ENCODE results near the gene RRP7A. TPM values are rescaled to one million over a fixed set of nuclear protein-coding genes. Genes with fewer than 3 reads are reported as not detected.
"Not testable (repeated sequence)": the region's sequence is repeated elsewhere in the genome, so short reads cannot be mapped to it uniquely, and the experiment has no call there.

RRP7A gene
- total RNA-seq, 4 donors from 2014 or later, result 19.1 to 35.1 (median 26.1) TPM

DNA sequence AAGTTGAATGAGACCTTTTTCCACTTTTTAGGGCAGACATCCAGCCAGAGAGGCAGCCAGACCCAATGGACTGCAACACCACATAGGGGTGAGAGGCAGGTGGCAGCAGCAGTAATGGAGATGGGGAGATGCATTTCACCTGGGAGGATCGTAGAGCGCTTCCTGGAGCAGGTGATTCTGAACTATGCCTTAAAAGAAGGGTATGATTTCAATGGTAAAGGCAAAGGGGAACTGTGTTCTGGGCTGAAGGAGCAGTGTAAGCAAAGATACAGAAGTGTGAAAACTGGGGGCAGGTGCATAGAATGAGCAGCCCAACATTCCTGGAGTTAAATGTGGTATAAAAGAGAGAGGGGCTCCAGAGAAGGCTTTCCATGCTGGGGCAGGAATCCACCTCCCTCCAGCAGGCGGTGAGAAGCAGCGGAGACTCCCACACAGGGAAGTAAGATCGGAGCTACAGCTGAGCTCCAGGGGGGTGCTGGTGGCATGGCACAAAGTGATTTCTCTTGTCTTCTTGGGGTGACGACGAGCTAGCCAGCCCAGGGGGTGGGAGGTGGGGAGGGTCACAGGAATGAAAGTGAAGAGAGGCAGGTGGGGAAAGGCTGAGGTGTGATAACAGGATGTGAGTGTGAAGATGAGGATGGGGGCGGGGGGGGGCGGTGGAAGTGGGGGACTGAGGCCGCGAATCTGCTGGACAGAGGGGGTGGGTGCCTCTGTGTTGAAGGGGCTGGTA, 29.9 kb upstream of the RRP7A start:
- Histone ChIP-seq H3K27ac (no peak overlapping the region), H3K36me3 (no peaks in the 10 kb centered on the region), H3K4me1 (peaks cover 3 to 18% (median 6%) of the 10 kb centered on the region in 3 donors), H3K9me3 (no peaks in the 10 kb centered on the region), H3K4me3 (no peak overlapping the region), H3K27me3 (peaks cover 0 to 6% (median 0%) of the 10 kb centered on the region in 4 donors)
- no peak for DNase-seq
- intact Hi-C loops (cut with DNase I), result no loop called here
- TF ChIP-seq, protein P1, sequence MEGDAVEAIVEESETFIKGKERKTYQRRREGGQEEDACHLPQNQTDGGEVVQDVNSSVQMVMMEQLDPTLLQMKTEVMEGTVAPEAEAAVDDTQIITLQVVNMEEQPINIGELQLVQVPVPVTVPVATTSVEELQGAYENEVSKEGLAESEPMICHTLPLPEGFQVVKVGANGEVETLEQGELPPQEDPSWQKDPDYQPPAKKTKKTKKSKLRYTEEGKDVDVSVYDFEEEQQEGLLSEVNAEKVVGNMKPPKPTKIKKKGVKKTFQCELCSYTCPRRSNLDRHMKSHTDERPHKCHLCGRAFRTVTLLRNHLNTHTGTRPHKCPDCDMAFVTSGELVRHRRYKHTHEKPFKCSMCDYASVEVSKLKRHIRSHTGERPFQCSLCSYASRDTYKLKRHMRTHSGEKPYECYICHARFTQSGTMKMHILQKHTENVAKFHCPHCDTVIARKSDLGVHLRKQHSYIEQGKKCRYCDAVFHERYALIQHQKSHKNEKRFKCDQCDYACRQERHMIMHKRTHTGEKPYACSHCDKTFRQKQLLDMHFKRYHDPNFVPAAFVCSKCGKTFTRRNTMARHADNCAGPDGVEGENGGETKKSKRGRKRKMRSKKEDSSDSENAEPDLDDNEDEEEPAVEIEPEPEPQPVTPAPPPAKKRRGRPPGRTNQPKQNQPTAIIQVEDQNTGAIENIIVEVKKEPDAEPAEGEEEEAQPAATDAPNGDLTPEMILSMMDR (IDR thresholded peaks at IDR 0.05), result no peak
- no peak for TF ChIP-seq POLR2A (IDR thresholded peaks at IDR 0.05)
- 74 to 79% methylated on average over 11 of the region's 11 CpGs for WGBS, 2 donors

DNA sequence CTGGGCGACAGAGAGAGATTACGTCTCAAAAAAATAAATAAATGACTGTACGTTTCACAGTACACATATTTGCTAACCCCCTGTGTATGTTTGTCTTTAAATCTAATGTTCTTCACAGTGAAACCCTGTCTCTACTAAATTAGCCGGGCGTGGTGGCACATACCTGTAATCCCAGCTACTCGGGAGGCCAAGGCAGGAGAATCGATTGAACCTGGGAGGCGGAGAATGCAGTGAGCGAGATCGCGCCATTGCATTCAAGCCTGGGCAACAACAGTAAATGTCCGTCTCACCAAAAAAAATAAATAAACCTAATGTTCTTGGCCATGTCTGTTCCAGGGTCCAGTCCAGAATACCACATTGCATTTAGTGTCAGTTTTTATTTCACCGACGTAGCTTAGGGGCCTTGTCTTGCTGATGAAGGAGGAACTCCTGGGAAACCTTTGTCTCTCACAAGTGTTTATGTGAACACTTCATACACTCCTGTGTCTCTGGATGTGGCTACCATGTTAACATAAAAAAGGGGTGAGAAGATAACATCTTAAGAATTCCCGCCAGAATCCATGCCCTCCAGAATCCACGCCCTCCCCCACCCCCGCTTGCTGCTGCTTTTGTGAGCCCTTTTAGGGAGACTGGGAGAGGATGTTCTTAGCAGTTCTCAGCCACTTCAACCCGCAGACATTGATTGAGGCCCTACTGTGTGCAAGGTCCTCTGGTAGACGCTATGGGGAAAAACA, 29.2 kb upstream of the RRP7A start:
- TF ChIP-seq, protein P1 (IDR thresholded peaks at IDR 0.05), result no peak
- TF ChIP-seq POLR2A (IDR thresholded peaks at IDR 0.05), result no peak
- Histone ChIP-seq H3K27ac (no peak overlapping the region), H3K27me3 (peaks cover 0 to 6% (median 0%) of the 10 kb centered on the region in 4 donors), H3K4me1 (peaks cover 0 to 10% (median 0%) of the 10 kb centered on the region in 3 donors), H3K36me3 (no peaks in the 10 kb centered on the region), H3K4me3 (no peak overlapping the region), H3K9me3 (no peaks in the 10 kb centered on the region)
- DNase-seq, result no peak
- intact Hi-C loops (cut with DNase I), result no loop called here
- 79 to 81% methylated on average over 16 to 19 of the region's 19 CpGs for WGBS, 2 donors

DNA sequence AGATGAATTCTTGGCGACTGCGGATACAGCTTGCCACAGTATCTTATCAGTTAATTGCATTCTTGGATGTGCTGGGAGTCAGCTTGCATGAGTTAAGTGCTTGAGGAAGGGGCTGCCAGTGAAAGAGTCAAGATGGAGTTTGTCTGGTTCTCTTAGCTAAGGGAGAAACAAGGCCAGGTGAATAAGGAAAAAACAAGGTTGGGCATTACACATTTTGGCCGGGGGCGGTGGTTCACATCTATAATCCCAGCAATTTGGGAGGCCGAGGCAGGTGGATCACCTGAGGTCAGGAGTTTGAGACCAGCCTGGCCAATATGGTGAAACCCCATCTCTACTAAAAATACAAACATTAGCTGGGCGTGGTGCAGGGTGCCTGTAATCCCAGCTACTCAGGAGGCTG, 28.5 kb upstream of the RRP7A start:
- H3K27me3 ChIP-seq; H3K36me3 ChIP-seq; H3K4me1 ChIP-seq; H3K27ac ChIP-seq; H3K9me3 ChIP-seq; intact Hi-C loops (cut with DNase I); H3K4me3 ChIP-seq; DNase-seq: not testable (repeated sequence)
- 58 to 70% methylated on average over 6 of the region's 6 CpGs for WGBS, 2 donors

DNA sequence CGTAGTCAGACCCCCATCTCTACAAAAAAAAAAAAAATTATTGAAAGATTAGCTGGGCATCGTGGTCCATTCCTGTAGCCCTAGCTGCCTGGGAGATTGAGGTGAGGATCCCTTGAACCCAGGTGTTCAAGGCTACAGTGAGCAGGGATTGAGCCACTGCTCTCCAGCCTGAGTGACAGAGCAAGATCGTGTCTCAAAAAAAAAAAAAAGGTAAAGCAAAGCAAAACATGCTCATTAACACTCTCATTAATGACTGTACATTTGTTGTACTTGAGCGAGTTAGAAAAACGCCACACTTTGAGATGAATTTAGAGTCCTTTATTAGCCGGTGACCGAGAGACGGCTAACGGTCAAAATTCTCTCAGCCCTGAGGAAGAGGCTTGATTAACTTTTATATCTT, 28.0 kb upstream of the RRP7A start:
- no peak for DNase-seq
- Histone ChIP-seq H3K9me3 (no peaks in the 10 kb centered on the region), H3K4me3 (no peak overlapping the region), H3K4me1 (no peaks in the 10 kb centered on the region), H3K27me3 (peaks cover 0 to 6% (median 0%) of the 10 kb centered on the region in 4 donors), H3K27ac (no peak overlapping the region), H3K36me3 (no peaks in the 10 kb centered on the region)
- TF ChIP-seq POLR2A (IDR thresholded peaks at IDR 0.05), result no peak
- TF ChIP-seq, protein P1 (IDR thresholded peaks at IDR 0.05), result no peak
- intact Hi-C loops (cut with DNase I), result no loop called here
- WGBS, 2 donors, result 58 to 68% methylated on average over 9 of the region's 9 CpGs

DNA sequence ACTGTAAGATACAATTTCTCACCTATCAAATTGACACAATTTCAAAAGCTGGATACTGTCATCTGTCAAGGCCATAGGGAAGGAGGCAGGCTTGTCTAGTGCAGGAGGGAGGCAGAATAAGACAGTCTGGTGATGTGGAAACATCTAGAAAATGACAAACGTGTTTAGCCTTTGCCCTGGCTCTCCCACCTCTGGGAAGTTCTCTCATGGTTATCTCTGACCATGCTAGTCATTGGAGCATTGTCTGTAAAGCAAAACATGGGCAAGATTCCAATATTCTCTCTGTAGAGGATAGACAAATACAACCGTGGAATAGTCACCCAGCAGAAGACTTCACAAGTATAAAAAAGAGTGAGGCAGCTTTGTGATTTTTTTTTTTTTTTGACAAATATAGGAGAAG, 25.1 kb upstream of the RRP7A start:
- intact Hi-C loops (cut with DNase I), result no loop called here
- Histone ChIP-seq H3K36me3 (no peaks in the 10 kb centered on the region), H3K27ac (no peak overlapping the region), H3K4me1 (peaks cover 0 to 3% (median under 1%) of the 10 kb centered on the region in 3 donors), H3K9me3 (no peaks in the 10 kb centered on the region), H3K4me3 (no peak overlapping the region), H3K27me3 (peaks cover 0 to 4% (median 0%) of the 10 kb centered on the region in 4 donors)
- TF ChIP-seq POLR2A (IDR thresholded peaks at IDR 0.05), result no peak
- TF ChIP-seq, protein P1 (IDR thresholded peaks at IDR 0.05), result no peak
- no peak for DNase-seq
- 14 to 18% methylated on average over 2 of the region's 2 CpGs for WGBS, 2 donors

DNA sequence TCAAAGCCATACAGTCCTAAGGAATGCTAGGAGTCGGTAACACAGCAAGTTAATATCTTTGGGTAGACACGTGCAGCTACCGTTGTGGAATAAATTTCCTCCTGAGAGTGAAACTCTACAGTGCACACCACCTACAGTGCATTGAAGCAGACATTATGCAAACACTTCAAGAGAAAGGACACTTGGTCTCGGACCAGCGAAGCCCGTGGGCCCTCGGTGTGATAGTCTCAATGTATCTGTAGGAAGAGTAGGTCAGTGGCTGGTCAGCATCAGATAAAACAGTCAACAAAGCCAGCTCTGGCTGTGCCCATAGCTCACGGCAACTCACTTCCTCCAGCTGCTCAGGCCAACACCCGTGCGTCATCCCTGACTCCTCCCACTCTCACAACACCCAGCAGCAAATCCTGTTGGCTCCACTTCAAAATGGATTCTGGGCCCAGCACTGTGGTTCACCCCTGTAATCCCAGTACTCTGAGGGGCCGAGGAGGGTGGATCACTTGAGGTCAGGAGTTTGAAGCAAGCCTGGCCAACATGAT, 19.7 kb upstream of the RRP7A start:
- DNase-seq; intact Hi-C loops (cut with DNase I); H3K4me3 ChIP-seq; H3K27me3 ChIP-seq; H3K36me3 ChIP-seq; H3K9me3 ChIP-seq: not testable (repeated sequence)
- peak overlapping the region; percentile 21 to 76 (median 72) for H3K27ac ChIP-seq
- WGBS, 2 donors, result 57 to 78% methylated on average over 7 to 8 of the region's 11 CpGs
- peaks cover 0 to 29% (median 11%) of the 10 kb centered on the region in 3 donors for H3K4me1 ChIP-seq

DNA sequence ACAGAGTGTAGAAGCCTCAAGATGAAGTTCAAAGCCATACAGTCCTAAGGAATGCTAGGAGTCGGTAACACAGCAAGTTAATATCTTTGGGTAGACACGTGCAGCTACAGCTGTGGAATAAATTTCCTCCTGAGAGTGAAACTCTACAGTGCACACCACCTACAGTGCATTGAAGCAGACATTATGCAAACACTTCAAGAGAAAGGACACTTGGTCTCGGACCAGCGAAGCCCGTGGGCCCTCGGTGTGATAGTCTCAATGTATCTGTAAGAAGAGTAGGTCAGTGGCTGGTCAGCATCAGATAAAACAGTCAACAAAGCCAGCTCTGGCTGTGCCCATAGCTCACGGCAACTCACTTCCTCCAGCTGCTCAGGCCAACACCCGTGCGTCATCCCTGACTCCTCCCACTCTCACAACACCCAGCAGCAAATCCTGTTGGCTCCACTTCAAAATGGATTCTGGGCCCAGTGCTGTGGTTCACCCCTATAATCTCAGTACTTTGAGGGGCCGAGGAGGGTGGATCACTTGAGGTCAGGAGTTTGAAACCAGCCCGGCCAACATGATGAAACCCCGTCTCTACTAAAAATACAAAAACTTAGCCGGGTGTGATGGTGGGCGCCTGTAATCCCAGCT, 17.7 kb upstream of the RRP7A start:
- peak overlapping the region; percentile 21 to 70 (median 60) for H3K27ac ChIP-seq
- WGBS, 2 donors, result 53 to 57% methylated on average over 9 to 11 of the region's 14 CpGs
- H3K27me3 ChIP-seq; intact Hi-C loops (cut with DNase I); H3K4me3 ChIP-seq; DNase-seq; H3K9me3 ChIP-seq; H3K36me3 ChIP-seq: not testable (repeated sequence)
- H3K4me1 ChIP-seq, result peaks cover 0 to 41% (median 11%) of the 10 kb centered on the region in 3 donors

DNA sequence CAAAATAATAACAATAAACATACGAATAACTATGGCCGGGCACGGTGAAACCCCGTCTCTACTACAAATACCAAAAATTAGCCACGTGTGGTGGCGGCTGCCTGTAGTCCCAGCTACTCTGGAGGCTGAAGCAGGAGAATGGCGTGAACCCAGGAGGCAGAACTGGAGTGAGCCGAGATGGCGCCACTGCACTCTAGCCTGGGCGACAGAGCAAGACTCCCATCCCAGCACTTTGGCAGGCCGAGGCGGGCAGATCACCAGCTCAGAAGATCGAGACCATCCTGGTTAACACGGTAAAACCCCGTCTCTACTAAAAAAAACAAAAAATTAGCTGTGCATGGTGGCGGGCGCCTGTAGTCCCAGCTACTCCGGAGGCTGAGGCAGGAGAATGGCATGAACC, 17.0 kb upstream of the RRP7A start:
- intact Hi-C loops (cut with DNase I); H3K36me3 ChIP-seq; H3K9me3 ChIP-seq; H3K27me3 ChIP-seq; DNase-seq; H3K4me3 ChIP-seq: not testable (repeated sequence)
- 92 to 94% methylated on average over 11 to 17 of the region's 18 CpGs for WGBS, 2 donors
- Histone ChIP-seq H3K27ac (peak overlapping the region; percentile 21 to 69 (median 60)), H3K4me1 (peaks cover 0 to 41% (median 11%) of the 10 kb centered on the region in 3 donors)

Data from esophagus squamous epithelium (tissue), 5 donors.